HG02840 (cell line): ENCODE data around the gene KANSL1.
"Not testable (repeated sequence)": the region's sequence is repeated elsewhere in the genome, so short reads cannot be mapped to it uniquely, and the experiment has no call there.

ENCODE experiments used
- ATAC-seq: cut with Tn5 transposase; IDR thresholded peaks from one replicate; pipeline ENCODE4 v1.9.1; 2021; ENCODE audit warnings: mild to moderate bottlenecking, moderate library complexity, moderate number of reproducible peaks; ENCODE audit not compliant: unreplicated experiment, low FRiP score

The KANSL1 gene

DNA sequence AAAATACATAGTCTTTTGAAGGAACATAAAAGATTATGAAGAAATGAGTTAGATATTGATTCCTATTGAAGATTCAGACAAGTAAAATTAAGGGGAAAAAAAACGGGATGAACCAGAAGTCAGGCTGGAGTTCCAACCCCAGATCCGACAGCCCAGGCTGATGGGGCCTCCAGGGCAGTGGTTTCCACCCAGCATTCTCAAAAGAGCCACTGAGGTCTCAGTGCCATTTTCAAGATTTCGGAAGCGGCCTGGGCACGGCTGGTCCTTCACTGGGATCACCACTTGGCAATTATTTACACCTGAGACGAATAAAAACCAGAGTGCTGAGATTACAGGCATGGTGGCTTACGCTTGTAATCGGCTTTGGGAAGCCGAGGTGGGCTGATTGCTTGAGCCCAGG is 184.6 kb downstream of the KANSL1 start:
- no peak for ATAC-seq

DNA sequence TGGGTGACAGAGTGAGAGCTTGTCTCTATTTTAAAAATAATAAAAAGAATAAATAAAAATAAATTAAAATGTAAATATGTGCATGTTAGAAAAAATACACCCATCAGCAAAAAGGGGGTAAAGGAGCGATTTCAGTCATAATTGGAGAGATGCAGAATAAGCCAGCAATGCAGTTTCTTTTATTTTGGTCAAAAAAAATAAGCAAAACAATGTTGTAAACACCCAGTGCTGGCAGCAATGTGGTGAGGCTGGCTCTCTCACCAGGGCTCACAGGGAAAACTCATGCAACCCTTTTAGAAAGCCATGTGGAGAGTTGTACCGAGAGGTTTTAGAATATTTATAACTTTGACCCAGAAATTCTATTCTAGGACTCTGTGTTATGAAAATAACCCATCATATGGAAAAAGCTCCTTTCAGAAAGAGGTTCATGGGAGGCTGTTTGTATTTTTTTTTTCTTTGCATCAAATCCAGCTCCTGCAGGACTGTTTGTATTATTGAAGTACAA is 185.7 kb downstream of the KANSL1 start:
- no peak for ATAC-seq

DNA sequence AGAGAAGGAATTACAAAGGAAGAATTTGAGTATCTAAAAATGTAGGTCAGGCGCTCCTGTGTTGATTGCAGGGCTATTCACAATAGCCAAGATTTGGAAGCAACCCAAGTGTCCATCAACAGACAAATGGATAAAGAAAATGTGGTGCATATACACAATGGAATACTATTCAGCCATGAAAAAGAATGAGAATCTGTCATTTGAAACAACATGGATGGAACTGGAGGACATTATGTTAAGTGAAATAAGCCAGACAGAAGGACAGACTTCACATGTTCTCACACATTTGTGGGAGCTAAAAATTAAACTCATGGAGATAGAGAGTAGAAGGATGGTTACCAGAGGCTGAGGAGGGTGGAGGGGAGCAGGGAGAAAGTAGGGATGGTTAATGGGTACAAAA is 187.1 kb downstream of the KANSL1 start:
- not testable (repeated sequence) for ATAC-seq

DNA sequence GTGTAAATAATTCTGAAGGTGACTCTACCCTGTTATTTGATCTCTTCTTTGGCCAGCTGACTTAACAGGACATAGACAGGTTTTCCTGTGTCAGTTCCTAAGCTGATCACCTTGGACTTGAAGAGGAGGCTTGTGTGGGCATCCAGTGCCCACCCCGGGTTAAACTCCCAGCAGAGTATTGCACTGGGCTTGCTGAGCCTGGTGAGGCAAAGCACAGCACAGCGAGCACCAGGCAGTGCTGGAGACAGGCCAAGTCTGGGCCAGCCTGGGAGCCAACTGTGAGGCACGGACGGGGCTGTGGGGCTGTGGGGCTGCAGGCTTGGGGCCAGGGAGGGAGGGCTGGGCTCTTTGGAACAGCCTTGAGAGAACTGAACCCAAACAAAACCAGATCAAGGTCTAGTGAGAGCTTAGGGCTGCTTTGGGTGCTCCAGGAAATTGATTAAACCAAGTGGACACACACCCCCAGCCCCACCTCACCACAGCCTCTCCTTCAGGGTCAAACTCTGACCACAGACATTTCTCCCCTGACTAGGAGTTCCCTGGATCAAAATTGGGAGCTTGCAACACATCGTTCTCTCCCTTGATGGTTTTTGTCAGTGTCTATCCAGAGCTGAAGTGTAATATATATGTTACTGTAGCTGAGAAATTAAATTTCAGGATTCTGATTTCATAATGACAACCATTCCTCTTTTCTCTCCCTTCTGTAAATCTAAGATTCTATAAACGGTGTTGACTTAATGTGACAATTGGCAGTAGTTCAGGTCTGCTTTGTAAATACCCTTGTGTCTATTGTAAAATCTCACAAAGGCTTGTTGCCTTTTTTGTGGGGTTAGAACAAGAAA is 189.1 kb downstream of the KANSL1 start:
- ATAC-seq = no peak

DNA sequence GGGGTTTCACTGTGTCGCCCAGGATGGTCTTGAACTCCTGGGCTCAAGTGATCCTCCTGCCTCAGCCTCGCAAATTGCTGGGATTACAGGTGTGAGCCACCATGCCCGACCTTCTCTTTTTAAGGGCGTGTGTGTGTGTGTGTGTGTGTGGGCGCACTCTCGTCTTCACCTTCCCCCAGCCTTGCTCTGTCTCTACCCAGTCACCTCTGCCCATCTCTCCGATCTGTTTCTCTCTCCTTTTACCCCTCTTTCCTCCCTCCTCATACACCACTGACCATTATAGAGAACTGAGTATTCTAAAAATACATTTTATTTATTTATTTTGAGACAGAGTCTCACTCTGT is 190.3 kb downstream of the KANSL1 start:
- no peak for ATAC-seq

DNA sequence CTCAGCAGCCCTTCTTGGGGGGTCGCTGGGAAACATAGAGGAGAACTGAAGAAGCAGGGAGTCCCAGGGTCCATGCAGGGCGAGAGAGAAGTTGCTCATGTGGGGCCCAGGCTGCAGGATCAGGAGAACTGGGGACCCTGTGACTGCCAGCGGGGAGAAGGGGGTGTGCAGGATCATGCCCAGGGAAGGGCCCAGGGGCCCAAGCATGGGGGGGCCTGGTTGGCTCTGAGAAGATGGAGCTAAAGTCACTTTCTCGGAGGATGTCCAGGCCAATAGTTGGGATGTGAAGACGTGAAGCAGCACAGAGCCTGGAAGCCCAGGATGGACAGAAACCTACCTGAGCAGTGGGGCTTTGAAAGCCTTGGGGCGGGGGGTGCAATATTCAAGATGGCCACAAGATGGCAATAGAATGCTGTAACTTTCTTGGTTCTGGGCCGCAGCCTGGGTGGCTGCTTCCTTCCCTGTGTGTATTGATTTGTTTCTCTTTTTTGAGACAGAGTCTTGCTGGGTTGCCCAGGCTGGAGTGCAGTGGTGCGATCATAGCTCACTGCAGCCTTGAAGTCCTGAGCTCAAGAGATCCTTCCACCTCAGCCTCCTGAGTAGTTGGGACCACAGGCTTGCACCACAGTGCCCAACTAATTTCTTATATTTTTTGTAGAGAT is 190.8 kb downstream of the KANSL1 start:
- ATAC-seq = no peak

DNA sequence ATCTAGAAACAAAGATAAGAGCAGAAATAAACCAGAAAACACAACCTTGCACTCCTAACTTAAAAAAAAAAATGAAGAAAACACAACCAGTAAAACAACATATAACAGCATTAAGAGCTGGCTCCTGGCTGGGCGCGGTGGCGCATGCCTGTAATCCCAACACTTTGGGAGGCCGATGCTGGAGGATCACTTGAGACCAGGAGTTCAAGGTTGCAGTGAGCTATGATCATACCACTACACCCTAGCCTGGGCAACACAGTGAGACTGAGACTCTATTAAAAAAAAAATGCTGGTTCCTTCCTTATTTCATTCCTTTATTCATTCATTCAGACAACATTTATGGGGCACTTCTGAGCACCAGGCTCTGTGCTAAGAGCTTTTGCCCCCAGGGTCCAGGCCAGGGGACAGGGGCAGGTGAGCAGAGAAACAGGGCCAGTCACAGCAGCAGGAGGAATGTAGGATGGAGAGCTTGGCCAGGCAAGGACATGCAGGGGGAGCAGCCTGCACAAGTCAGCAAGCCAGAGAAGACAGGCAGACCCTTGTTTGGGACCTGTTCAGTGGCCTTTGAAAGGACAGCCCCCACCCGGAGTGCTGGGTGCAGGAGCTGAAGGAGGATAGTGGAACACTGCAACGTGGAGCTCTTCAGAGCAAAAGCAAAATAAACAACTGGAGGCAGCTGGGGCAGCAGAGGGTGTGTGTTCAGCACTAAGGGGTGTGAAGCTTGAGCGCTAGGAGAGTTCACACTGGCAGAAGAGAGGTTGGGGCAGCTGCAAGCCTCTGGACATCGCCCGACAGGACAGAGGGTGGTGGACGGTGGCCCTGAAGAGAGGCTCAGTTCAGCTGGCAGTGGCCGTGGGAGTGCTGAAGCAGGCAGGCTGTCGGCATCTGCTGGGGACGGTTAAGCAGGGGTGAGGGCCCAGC is 191.6 kb downstream of the KANSL1 start:
- no peak for ATAC-seq

DNA sequence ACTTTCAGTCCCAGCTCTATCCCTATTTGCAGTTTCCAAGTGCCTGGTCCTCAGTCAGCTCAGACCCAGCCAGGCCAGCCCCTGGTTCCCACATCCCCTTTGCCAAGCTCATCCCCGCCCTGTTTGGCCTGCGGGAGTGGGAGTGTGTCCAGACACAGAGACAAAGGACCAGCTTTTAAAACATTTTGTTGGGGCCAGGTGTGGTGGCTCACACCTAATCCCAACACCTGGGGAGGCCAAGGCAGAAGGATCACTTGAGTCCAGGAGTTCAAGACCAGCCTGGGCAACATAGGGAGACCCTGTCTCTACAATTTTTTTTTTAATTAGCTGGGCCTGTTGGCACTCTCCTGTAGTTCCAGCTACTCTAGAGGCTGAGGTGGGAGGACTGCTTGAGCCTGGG is 192.5 kb downstream of the KANSL1 start:
- no peak for ATAC-seq

DNA sequence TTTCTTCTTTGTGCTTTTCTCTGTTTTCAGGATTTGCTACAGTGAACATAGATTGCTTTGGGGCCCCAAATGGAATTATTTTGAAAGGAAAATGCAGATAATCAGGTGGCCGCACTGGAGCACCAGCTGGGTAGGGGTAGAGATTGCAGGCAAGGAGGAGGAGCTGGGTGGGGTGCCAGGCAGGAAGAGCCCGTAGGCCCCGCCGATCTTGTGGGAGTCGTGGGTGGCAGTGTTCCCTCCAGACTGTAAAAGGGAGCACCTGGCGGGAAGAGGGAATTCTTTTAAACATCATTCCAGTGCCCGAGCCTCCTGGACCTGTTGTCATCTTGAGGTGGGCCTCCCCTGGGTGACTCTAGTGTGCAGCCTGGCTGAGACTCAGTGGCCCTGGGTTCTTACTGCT is 192.9 kb downstream of the KANSL1 start:
- no peak for ATAC-seq

DNA sequence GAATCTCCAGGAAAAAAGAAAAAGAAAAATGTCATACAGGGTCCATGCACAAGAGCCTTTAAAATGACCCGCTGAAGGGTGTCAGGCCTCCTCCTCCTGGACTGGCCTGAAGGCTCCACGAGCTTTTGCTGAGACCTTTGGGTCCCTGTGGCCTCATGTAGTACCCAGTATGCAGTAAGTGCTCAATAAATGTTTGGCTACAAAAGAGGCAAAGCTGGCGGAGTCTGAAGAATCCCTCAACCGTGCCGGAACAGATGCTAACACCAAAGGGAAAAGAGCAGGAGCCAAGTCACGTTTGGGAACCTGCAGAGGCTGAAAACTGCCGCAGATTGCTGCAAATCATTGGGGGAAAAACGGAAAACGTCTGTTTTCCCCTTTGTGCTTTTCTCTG is 193.3 kb downstream of the KANSL1 start:
- no peak for ATAC-seq

DNA sequence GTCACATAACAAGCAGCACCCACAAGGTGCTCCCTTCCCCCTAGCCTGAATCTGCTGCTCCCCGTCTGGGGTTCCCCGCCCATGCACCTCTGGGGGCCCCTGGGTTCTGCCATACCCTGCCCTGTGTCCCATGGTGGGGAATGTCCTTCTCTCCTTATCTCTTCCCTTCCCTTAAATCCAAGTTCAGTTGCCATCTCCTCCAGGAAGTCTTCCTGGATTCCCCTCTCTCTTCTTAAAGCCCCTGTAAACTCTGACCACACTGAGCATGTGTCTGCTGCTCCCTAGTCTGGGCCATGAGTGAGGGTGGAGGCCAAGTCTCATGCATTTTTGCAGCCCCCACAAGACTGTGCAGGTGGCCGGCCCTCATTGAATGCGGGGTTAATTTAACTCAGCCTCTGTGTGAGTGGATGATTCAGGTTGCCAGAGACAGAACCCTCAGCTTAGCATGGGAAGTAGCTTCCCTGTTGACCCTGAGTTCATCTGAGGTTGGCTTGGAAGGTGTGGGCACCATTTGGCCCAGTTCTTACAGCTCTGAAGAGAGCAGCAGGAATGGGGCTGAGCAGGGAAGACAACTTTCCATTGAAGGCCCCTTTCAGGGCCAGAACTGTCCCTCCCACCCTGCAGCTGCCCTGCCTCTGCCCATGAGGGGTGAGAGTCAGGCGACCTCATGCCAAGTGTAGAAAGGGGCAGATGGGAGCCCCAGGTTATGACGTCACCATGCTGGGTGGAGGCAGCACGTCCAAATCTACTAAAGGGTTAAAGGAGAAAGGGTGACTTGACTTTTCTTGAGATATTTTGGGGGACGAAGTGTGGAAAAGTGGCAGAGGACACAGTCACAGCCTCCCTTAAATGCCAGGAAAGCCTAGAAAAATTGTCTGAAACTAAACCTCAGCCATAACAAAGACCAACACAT is 194.0 kb downstream of the KANSL1 start, which contains the start of gene STH:
STH (plus strand) TSS at position 264 of the 913 bp plus-strand sequence; CDS start at position 294, 30 bp downstream.
- ATAC-seq = no peak

DNA sequence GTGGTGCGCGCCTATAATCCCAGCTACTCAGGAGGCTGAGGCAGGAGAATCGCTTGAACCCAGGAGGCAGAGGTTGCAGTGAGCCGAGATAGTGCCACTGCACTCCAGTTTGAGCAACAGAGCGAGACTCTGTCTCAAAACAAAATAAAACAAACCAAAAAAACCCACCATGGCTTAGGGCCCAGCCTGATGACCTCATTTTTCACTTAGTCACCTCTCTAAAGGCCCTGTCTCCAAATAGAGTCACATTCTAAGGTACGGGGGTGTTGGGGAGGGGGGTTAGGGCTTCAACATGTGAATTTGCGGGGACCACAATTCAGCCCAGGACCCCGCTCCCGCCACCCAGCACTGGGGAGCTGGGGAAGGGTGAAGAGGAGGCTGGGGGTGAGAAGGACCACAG is 195.6 kb downstream of the KANSL1 start:
- ATAC-seq = no peak

DNA sequence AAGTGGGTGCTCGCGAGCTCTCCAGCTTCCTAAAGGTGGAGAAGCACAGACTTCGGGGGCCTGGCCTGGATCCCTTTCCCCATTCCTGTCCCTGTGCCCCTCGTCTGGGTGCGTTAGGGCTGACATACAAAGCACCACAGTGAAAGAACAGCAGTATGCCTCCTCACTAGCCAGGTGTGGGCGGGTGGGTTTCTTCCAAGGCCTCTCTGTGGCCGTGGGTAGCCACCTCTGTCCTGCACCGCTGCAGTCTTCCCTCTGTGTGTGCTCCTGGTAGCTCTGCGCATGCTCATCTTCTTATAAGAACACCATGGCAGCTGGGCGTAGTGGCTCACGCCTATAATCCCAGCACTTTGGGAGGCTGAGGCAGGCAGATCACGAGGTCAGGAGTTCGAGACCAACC is 196.1 kb downstream of the KANSL1 start:
- no peak for ATAC-seq

DNA sequence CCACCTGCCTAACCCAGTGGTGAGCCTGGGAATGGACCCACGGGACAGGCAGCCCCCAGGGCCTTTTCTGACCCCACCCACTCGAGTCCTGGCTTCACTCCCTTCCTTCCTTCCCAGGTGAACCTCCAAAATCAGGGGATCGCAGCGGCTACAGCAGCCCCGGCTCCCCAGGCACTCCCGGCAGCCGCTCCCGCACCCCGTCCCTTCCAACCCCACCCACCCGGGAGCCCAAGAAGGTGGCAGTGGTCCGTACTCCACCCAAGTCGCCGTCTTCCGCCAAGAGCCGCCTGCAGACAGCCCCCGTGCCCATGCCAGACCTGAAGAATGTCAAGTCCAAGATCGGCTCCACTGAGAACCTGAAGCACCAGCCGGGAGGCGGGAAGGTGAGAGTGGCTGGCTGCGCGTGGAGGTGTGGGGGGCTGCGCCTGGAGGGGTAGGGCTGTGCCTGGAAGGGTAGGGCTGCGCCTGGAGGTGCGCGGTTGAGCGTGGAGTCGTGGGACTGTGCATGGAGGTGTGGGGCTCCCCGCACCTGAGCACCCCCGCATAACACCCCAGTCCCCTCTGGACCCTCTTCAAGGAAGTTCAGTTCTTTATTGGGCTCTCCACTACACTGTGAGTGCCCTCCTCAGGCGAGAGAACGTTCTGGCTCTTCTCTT is 196.8 kb downstream of the KANSL1 start:
- ATAC-seq = no peak

DNA sequence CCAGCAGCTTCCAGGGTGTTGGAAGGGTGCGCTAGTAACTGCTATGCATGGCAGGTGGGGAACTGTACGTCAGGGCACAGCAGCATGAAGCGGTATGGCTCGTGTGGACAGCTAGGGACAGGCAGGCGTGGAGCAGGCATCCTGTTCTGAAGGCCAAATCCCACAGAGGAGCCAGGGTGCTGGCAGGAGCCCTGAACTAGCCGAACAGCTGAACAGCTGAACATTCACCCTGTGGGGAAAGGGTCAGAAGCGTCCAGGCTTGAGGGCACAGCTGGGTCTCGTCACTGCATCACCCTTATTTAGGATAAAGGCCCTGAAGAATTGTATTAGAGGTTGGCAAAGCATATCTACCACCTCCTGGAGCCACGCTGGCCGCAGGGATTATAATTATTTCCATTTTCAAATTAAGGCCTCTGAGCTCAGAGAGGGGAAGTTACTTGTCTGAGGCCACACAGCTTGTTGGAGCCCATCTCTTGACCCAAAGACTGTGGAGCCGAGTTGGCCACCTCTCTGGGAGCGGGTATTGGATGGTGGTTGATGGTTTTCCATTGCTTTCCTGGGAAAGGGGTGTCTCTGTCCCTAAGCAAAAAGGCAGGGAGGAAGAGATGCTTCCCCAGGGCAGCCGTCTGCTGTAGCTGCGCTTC is 197.5 kb downstream of the KANSL1 start:
- ATAC-seq = no peak

DNA sequence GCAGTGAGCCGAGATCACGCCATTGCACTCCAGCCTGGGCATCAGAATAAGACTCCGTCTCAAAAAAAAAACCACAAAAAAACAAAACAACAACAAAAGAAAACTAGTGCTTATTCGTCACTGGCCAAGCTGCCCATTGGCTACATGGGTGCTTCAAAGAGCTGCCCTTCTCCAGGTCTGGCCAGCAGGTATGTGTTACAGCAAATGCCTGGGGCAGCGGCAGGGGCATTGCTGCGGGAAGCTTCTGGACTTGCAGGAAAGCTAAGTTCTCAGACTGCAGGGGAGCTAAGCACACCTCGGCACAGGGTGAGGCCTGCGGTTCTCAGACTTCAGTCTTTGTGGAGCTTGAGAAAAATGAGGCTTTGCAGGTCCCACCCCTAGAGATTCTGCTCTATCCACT is 198.2 kb downstream of the KANSL1 start:
- ATAC-seq = no peak

DNA sequence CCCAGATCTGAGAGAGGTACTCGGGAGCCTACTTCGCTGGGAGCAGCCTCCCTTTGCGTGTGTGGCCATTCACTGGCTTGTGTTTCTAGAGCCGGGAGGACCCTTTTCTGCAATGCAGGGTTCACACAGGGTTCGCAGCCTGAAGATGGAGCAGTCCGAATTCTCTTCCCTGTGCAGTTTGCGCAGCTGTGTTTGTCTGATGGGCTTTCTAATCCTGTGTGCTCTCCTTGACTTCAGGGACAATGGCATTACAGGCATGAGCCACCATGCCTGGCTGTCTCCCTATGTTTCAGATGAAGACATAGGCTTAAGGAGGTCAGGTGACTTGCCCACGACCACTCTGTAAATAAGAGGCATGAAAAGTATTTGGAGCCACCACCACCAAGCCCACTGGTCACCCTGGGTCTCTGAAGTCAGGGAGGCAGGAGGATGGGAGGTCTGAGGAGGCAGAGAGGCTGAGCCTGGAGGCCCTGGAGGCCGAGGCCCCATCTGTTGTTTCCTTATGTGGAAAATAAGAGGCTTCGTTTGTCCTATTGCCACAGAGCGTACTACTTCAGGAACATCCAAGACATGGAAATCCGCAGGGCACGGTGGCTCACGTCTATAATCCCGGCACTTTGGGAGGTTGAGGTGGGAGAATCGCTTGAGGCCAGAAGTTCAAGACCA is 199.1 kb downstream of the KANSL1 start:
- ATAC-seq = no peak

DNA sequence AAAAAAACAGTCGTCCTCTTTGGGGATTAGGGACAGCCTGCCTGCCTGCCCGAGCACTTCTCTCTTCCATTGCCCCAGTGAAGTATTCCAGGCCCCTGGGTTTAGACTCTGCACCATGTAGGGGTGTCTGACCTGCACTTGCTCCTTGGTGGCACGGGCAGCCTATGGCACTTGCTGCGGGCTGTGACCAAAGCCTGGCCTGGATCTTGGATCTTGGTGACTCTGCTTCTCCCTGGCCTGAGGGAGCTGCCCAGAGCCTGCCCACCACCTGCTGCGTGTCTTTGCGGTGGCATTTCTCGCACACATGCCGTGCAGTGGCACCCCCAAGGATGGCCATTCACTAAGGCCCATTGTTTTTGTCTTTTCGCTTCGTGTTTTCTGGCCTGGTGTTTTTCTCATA is 200.3 kb downstream of the KANSL1 start:
- no peak for ATAC-seq
